Calu3 (cell line): ENCODE results near the gene ITPR2. TPM values are rescaled to one million over a fixed set of nuclear protein-coding genes. Genes with fewer than 3 reads are reported as not detected.

Source experiments
- BruUV-seq: library from RNA; stranded (reverse); fragments of 400-500 nt; replicated peaks from 2 replicates; lab custom pipeline; 2021; lab: Mats Ljungman, UMichigan
- CTCF ChIA-PET: fragments of 300-600 bp; sonication (Branson Sonifier 250); formaldehyde crosslinking; loops from one replicate; lab custom pipeline; 2022; ENCODE audit warnings: antibody characterized with exemption; lab: Charles Lee
- DNase-seq: peaks from one replicate; pipeline ENCODE4 v3.0.0; 2022
- H3K27ac Mint-ChIP-seq: one replicate; pipeline ENCODE4 v1.8.0; 2022; ENCODE audit warnings: mixed read lengths; ENCODE audit not compliant: unreplicated experiment
- H3K27me3 Mint-ChIP-seq: one replicate; pipeline ENCODE4 v1.8.0; 2022; ENCODE audit warnings: mixed read lengths; ENCODE audit not compliant: unreplicated experiment
- H3K36me3 Mint-ChIP-seq: one replicate; pipeline ENCODE4 v1.8.0; 2022; ENCODE audit warnings: mild to moderate bottlenecking, moderate library complexity, mixed read lengths; ENCODE audit not compliant: insufficient read depth, unreplicated experiment
- H3K4me1 Mint-ChIP-seq: one replicate; pipeline ENCODE4 v1.8.0; 2022; ENCODE audit warnings: mild to moderate bottlenecking, low read depth, mixed read lengths; ENCODE audit not compliant: unreplicated experiment
- H3K4me3 Mint-ChIP-seq: one replicate; pipeline ENCODE4 v1.8.0; 2022; ENCODE audit warnings: mild to moderate bottlenecking, low read depth, moderate library complexity, mixed read lengths; ENCODE audit not compliant: unreplicated experiment
- H3K9me3 Mint-ChIP-seq: one replicate; pipeline ENCODE4 v1.8.0; 2022; ENCODE audit warnings: low read depth, mixed read lengths; ENCODE audit not compliant: unreplicated experiment
- CTCF ChIP-seq: fragments of 200-600 bp; IDR thresholded peaks from one replicate; pipeline ENCODE4 v1.8.0; 2022; ENCODE audit warnings: antibody characterized with exemption; ENCODE audit not compliant: unreplicated experiment
- intact Hi-C: fragments of 100-400 bp; cut with micrococcal nuclease; formaldehyde crosslinking; loops from one replicate; pipeline ENCODE4 v1.10.0; 2022; ENCODE audit not compliant: unreplicated experiment
- total RNA-seq: library from RNA; stranded (reverse); gene quantifications from 2 replicates; pipeline ENCODE4 v1.2.3, GENCODE V29; 2022

The ITPR2 gene
- total RNA-seq, 1 experiment from 2014 or later: 2.5 TPM

DNA sequence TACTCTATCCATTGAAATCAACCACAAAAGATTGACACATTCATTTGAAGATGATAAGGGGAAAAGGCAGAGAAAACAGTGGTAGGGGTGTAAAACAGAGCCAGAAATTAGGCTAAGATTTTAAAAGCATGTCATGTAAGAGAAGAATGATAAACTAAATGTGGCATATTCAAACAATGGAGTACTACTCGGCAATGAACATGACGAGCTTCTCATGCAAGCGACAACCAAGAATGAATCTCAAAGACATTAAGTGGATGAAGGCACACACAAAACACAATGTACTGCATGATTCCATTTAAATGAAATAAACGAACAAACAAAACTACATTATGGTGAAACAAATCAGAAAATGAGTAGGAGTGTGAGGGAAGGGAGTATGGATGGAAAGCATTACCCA is 134.8 kb downstream of the ITPR2 start:
- no peak overlapping the region for H3K27ac Mint-ChIP-seq
- peaks cover 8% of the 10 kb centered on the region for H3K4me1 Mint-ChIP-seq
- DNase-seq: no peak
- no peak overlapping the region for H3K4me3 Mint-ChIP-seq
- no peak for TF ChIP-seq CTCF
- CTCF ChIA-PET: no interaction called here
- intact Hi-C loops: no loop called here
- no peaks in the 10 kb centered on the region for H3K9me3 Mint-ChIP-seq
- BruUV-seq: no TSS peak
- no peaks in the 10 kb centered on the region for H3K27me3 Mint-ChIP-seq
- H3K36me3 Mint-ChIP-seq: no peaks in the 10 kb centered on the region

DNA sequence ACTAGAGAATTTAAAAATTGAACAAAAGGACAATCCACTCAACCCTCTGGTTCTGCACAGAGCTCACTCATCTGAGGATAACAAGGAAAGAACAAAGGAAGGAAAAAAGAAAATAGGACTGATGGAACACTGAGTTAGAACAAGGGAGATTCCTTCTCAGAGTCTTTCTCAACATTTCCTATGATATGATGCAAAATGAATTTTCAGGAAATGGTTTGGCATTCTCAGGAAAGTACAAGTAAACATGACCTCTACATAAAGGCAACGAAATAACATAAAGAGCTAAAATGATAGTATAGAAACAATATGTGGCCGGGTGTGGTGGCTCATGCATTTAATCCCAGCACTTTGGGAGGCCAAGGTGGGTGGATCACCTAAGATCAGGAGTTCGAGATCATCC is 135.8 kb downstream of the ITPR2 start:
- CTCF ChIA-PET: no interaction called here
- no TSS peak for BruUV-seq
- Mint-ChIP-seq H3K27ac (no peak overlapping the region), H3K36me3 (no peaks in the 10 kb centered on the region), H3K27me3 (no peaks in the 10 kb centered on the region), H3K4me3 (no peak overlapping the region), H3K9me3 (no peaks in the 10 kb centered on the region), H3K4me1 (peaks cover 8% of the 10 kb centered on the region)
- TF ChIP-seq CTCF: no peak
- intact Hi-C loops: no loop called here
- no peak for DNase-seq

DNA sequence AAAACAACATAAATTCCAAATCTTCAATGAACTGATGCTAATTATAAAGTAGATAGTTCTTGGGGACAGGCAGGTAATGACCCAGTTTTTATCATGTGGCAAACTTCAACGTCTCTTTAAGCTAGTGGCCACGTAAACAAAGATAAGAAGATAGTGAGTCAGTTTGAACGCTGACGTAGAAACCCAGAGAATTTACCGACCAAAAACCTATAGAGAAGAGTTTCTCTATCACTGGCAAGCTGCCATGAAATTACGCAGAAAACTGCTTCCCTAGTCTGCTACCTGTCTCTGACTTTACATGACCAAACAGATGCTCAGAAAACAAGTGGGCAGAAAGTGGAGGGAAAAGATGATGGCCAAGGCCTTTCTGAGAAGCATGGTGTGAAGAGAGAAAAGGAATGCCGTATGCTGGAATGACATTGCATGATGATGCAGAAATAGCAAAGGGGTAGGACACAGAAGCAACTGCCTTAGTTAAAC is 136.3 kb downstream of the ITPR2 start:
- H3K9me3 Mint-ChIP-seq: no peaks in the 10 kb centered on the region
- TF ChIP-seq CTCF: no peak
- H3K27ac Mint-ChIP-seq: no peak overlapping the region
- no TSS peak for BruUV-seq
- DNase-seq: no peak
- H3K27me3 Mint-ChIP-seq: no peaks in the 10 kb centered on the region
- no peaks in the 10 kb centered on the region for H3K36me3 Mint-ChIP-seq
- CTCF ChIA-PET: no interaction called here
- intact Hi-C loops: no loop called here
- H3K4me3 Mint-ChIP-seq: no peak overlapping the region
- H3K4me1 Mint-ChIP-seq: peaks cover 8% of the 10 kb centered on the region

DNA sequence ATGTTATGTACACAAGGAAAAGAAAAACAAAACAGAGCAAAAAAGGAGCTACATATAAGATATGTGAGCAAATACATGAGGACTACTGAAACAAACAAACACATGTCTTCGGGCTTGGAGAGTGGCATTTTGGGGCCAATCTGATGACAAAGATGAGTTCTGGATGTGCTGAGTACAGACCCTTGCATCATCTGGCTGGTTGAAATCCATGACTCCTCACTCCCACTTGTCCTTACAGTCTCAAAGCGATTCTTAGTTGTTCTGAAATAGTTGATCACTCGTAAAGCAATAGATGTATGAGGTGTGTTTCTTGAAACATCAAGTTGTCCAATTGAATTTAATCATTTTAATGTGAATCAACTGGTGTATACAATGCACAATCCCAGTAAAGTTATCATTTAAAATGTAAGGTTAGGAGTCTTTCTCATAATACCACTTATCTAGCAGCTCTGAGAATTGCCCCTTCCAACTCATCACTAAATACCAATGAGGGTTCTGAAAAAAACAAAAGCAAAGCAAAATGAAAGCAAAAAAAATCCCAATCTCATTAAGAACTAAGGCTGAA is 136.9 kb downstream of the ITPR2 start:
- Mint-ChIP-seq H3K4me1 (peaks cover 8% of the 10 kb centered on the region), H3K9me3 (no peaks in the 10 kb centered on the region), H3K27me3 (no peaks in the 10 kb centered on the region), H3K36me3 (no peaks in the 10 kb centered on the region), H3K4me3 (no peak overlapping the region), H3K27ac (no peak overlapping the region)
- CTCF ChIA-PET: no interaction called here
- TF ChIP-seq CTCF: no peak
- DNase-seq: no peak
- BruUV-seq: no TSS peak
- intact Hi-C loops: no loop called here
